HepG2 (cell line): ENCODE measurements around the gene SLC23A3. TPM values are rescaled to one million over a fixed set of nuclear protein-coding genes. Genes with fewer than 3 reads are reported as not detected.

Source experiments
- ARNT2 ChIP-seq: sonication (generic); formaldehyde crosslinking; IDR thresholded peaks from 2 replicates; pipeline ENCODE4 v1.8.0; 2022; ENCODE audit warnings: mild to moderate bottlenecking, low read depth, missing genetic modification reagents, moderate library complexity
- CAMTA2 ChIP-seq: sonication (generic); formaldehyde crosslinking; IDR thresholded peaks from 2 replicates; pipeline ENCODE4 v1.4.0; 2020; ENCODE audit warnings: mild to moderate bottlenecking, missing genetic modification reagents, borderline replicate concordance
- E2F2 ChIP-seq: sonication (generic); formaldehyde crosslinking; IDR thresholded peaks from 2 replicates; pipeline ENCODE4 v1.4.0; 2020; ENCODE audit warnings: missing genetic modification reagents, borderline replicate concordance
- GLI4 ChIP-seq: sonication (generic); formaldehyde crosslinking; IDR thresholded peaks from 2 replicates; pipeline ENCODE4 v1.5.1; 2020; ENCODE audit warnings: missing genetic modification reagents, mild to moderate bottlenecking, moderate library complexity, borderline replicate concordance
- MAX ChIP-seq: IDR thresholded peaks from 2 replicates; pipeline ENCODE4 v1.6.1; 2012; ENCODE audit warnings: inconsistent platforms
- NFYB ChIP-seq: sonication (generic); formaldehyde crosslinking; IDR thresholded peaks from 2 replicates; pipeline ENCODE4 v1.4.0; 2020; ENCODE audit warnings: missing genetic modification reagents
- PCBP2 ChIP-seq: fragments of 200-400 bp; formaldehyde crosslinking; optimal IDR thresholded peaks from 2 replicates; pipeline ENCODE3; 2018; ENCODE audit warnings: low read length, low read depth; ENCODE audit not compliant: poor library complexity, severe bottlenecking
- RNF219 ChIP-seq: sonication (generic); formaldehyde crosslinking; IDR thresholded peaks from 2 replicates; pipeline ENCODE4 v1.5.0; 2020; ENCODE audit warnings: mild to moderate bottlenecking, missing genetic modification reagents
- SPEN ChIP-seq: sonication (generic); formaldehyde crosslinking; IDR thresholded peaks from 2 replicates; pipeline ENCODE4 v1.5.1; 2020; ENCODE audit warnings: low read depth, mild to moderate bottlenecking, missing genetic modification reagents
- U2AF1 ChIP-seq: fragments of 200-400 bp; formaldehyde crosslinking; optimal IDR thresholded peaks from 2 replicates; pipeline ENCODE3; 2017; ENCODE audit warnings: mild to moderate bottlenecking, low read depth, low read length
- ZBTB38 ChIP-seq: sonication (generic); formaldehyde crosslinking; IDR thresholded peaks from 2 replicates; pipeline ENCODE4 v1.5.1; 2020; ENCODE audit warnings: mild to moderate bottlenecking, missing genetic modification reagents
- ZBTB4 ChIP-seq: sonication (generic); formaldehyde crosslinking; IDR thresholded peaks from 2 replicates; pipeline ENCODE4 v1.4.0; 2020; ENCODE audit warnings: missing genetic modification reagents, mild to moderate bottlenecking, borderline replicate concordance
- ZNF12 ChIP-seq: sonication (generic); formaldehyde crosslinking; IDR thresholded peaks from 2 replicates; pipeline ENCODE4 v1.5.0; 2020; ENCODE audit warnings: missing genetic modification reagents
- ZNF296 ChIP-seq: sonication (generic); formaldehyde crosslinking; conservative IDR thresholded peaks from 2 replicates; pipeline ENCODE4 v1.5.0; 2020; ENCODE audit warnings: mild to moderate bottlenecking, missing genetic modification reagents
- ZNF34 ChIP-seq: sonication (generic); formaldehyde crosslinking; IDR thresholded peaks from 2 replicates; pipeline ENCODE4 v1.4.0; 2020; ENCODE audit warnings: mild to moderate bottlenecking, missing genetic modification reagents, borderline replicate concordance
- ZNF44 ChIP-seq: sonication (generic); formaldehyde crosslinking; IDR thresholded peaks from 2 replicates; pipeline ENCODE4 v1.5.1; 2020; ENCODE audit warnings: mild to moderate bottlenecking, missing genetic modification reagents
- ZNF569 ChIP-seq: sonication (generic); formaldehyde crosslinking; IDR thresholded peaks from 2 replicates; pipeline ENCODE4 v1.5.0; 2020; ENCODE audit warnings: mild to moderate bottlenecking, missing genetic modification reagents, moderate library complexity, borderline replicate concordance
- ZNF724P ChIP-seq: sonication (generic); formaldehyde crosslinking; IDR thresholded peaks from 2 replicates; pipeline ENCODE4 v1.8.0; 2022; ENCODE audit warnings: missing genetic modification reagents, borderline replicate concordance
- ZNF777 ChIP-seq: sonication (generic); formaldehyde crosslinking; IDR thresholded peaks from 2 replicates; pipeline ENCODE4 v1.4.0; 2020; ENCODE audit warnings: missing genetic modification reagents
- ZNF780A ChIP-seq: sonication (generic); formaldehyde crosslinking; IDR thresholded peaks from 2 replicates; pipeline ENCODE4 v1.8.0; 2022; ENCODE audit warnings: mild to moderate bottlenecking, missing genetic modification reagents, moderate library complexity
- ZSCAN22 ChIP-seq: sonication (generic); formaldehyde crosslinking; IDR thresholded peaks from 2 replicates; pipeline ENCODE4 v1.4.0; 2020; ENCODE audit warnings: mild to moderate bottlenecking, missing genetic modification reagents
- polyA plus RNA-seq, 8 experiments: library from polyadenylated mRNA; depleted of rRNA in 3 of 8; stranded (reverse) in 7 of 8; unstranded in 1 of 8; fragments of >200 nt; fragmentation: Illumina TruSeq in 4 of 8; extraction: Trizol in 4 of 8; gene quantifications; 2 replicates each; pipeline versions ENCODE4 v1.2.1 to v1.2.3, GENCODE V29; 2011 to 2016; ENCODE audit warnings: low read depth in 4 of 8, missing spikeins in 1 of 8, mixed read lengths in 1 of 8; ENCODE audit not compliant: insufficient read depth in 1 of 8
- total RNA-seq, 5 experiments: library from RNA; depleted of rRNA; stranded (reverse); fragments of >200 nt; fragmentation: Illumina TruSeq; extraction: Trizol; gene quantifications; 2 replicates each; pipeline ENCODE4 v1.2.3, GENCODE V29; 2016; ENCODE audit warnings: low read depth in 1 of 5

SLC23A3 gene
- total and polyA plus RNA-seq, 2 of the 13 experiments (the other 11 are each of a cell fraction or from before 2014, with no cell fraction given) = 0.38 to 0.78 TPM

DNA sequence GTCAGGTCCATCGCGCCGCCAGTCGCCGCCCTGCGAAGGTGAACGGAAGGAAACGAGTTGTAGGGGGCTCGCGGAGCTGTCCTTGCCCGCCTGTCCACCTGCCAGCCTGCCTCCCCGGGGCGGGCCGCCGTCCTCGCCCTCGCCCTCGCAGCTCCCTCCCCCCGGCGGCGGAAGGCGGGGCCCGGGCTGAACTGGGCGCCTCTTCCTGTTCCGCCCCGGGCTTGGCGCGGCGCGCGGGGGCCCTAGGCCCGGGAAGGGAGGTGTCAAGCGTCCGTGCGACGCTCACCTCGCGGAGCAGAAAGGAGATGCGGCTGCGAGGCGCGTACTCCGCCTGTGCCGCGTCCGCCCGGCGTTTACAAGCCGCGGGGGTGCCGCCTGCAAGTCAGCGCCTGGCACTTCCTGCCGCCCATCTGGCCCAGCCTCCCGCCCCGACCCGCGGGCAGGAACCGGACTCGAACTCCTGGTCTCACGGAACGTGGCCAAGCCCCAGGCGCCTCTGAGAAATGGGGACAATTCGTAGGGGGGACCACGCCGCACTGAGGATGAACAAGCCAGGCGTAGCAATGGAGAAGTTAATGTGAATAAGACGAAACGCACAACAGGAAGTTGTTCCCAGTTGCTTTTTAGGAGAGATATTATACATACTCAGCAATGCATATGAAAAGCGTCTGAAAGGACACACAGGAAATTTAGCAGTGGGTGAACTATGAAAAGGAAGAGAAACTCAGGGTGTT lies 7.2 kb upstream of the SLC23A3 start, which contains the start of gene CNPPD1 (continued):
- TF ChIP-seq ZNF296 (0 out of 2 replicates have a peak, but pooled peaks have one; percentile 71), ZNF34 (CRISPR knock-in tag) (no peak), RNF219 (peak; percentile 95; the same call in 1 of the 2 replicates), SPEN (CRISPR knock-in tag) (peak; percentile 97), ZSCAN22 (peak; percentile 70; the same call in 1 of the 2 replicates), ZNF724P (no peak), NFYB (peak; percentile 44), GLI4 (CRISPR knock-in tag) (no peak; the same call in 1 of the 2 replicates), ARNT2 (CRISPR knock-in tag) (peak; percentile 99), ZBTB4 (no peak), CAMTA2 (CRISPR knock-in tag) (peak; percentile 44; the same call in 1 of the 2 replicates), ZNF44 (peak; percentile 15), ZNF777 (peak; percentile 77), U2AF1 (peak; percentile 45), PCBP2 (no peak), ZBTB38 (CRISPR knock-in tag) (peak; percentile 96), ZNF12 (CRISPR knock-in tag) (peak; percentile 76), MAX (peak; percentile 99), E2F2 (CRISPR knock-in tag) (peak; percentile 95; the same call in 1 of the 2 replicates), ZNF569 (CRISPR knock-in tag) (peak; percentile 69; the same call in 1 of the 2 replicates), ZNF780A (CRISPR knock-in tag) (peak; percentile 93)
